PC-9 (cell line): Measurements from ENCODE around the gene ANKRD13B. TPM values are rescaled to one million over a fixed set of nuclear protein-coding genes. Genes with fewer than 3 reads are reported as not detected.
A peak's percentile ranks its signal among the peaks of the same experiment; 100 is the strongest.

Experiments
- BruUV-seq: library from RNA; stranded (reverse); fragments of 400-500 nt; replicated peaks from 2 replicates; lab custom pipeline; 2021; lab: Mats Ljungman, UMichigan
- CTCF ChIA-PET: fragments of 300-600 bp; sonication (Branson Sonifier 250); formaldehyde crosslinking; loops from one replicate; lab custom pipeline; 2022; ENCODE audit warnings: antibody characterized with exemption; lab: Charles Lee
- POLR2A ChIA-PET: fragments of 300-600 bp; sonication (Branson Sonifier 250); formaldehyde crosslinking; loops from one replicate; lab custom pipeline; 2022; ENCODE audit warnings: antibody characterized with exemption; ENCODE audit not compliant: unreplicated experiment; lab: Charles Lee
- DNase-seq, 2 experiments: peaks; one replicate each; pipeline versions ENCODE4 v3.0.0 to v3.0.0-alpha.2; 2015 to 2022; ENCODE audit warnings: mixed read lengths in 1 of 2
- H2AFZ ChIP-seq: fragments of 200-600 bp; sonication (generic); 2 replicates; pipeline ENCODE4 v1.8.1; 2017; ENCODE audit warnings: antibody characterized with exemption
- H3F3A ChIP-seq: fragments of 200-600 bp; sonication (generic); 2 replicates; pipeline ENCODE4 v1.8.1; 2017; ENCODE audit warnings: antibody characterized with exemption, mild to moderate bottlenecking, low read depth; ENCODE audit not compliant: insufficient read depth
- H3K27ac ChIP-seq: fragments of 200-600 bp; sonication (generic); 2 replicates; pipeline ENCODE4 v1.6.1; 2016; ENCODE audit warnings: mixed run types
- H3K27me3 ChIP-seq: fragments of 200-600 bp; sonication (generic); 2 replicates; pipeline ENCODE4 v1.6.1; 2016; ENCODE audit warnings: low read depth, mixed run types; ENCODE audit not compliant: insufficient read depth
- H3K36me3 ChIP-seq: fragments of 200-600 bp; sonication (generic); 2 replicates; pipeline ENCODE4 v1.6.1; 2016; ENCODE audit warnings: low read depth, mixed run types
- H3K4me1 ChIP-seq: fragments of 200-600 bp; sonication (generic); replicated peaks from 2 replicates; pipeline ENCODE4 v1.6.1; 2016; ENCODE audit warnings: mixed run types; ENCODE audit not compliant: insufficient read depth
- H3K4me2 ChIP-seq: fragments of 200-600 bp; sonication (generic); 2 replicates; pipeline ENCODE4 v1.6.1; 2017; ENCODE audit warnings: mixed run types
- H3K4me3 ChIP-seq: fragments of 200-600 bp; sonication (generic); 2 replicates; pipeline ENCODE4 v1.6.1; 2016; ENCODE audit warnings: mixed run types
- H3K79me2 ChIP-seq: fragments of 200-600 bp; sonication (generic); 2 replicates; pipeline ENCODE4 v1.6.1; 2017; ENCODE audit warnings: low read depth, mixed run types
- H3K9me2 ChIP-seq: fragments of 200-600 bp; sonication (generic); 2 replicates; pipeline ENCODE4 v1.8.1; 2017; ENCODE audit warnings: mild to moderate bottlenecking; ENCODE audit not compliant: insufficient read depth
- H3K9me3 ChIP-seq: fragments of 200-600 bp; sonication (generic); 2 replicates; pipeline ENCODE4 v1.8.1; 2016; ENCODE audit warnings: low read depth; ENCODE audit not compliant: insufficient read depth
- H4K20me1 ChIP-seq: fragments of 200-600 bp; sonication (generic); 2 replicates; pipeline ENCODE4 v1.8.1; 2017; ENCODE audit not compliant: insufficient read depth
- CTCF ChIP-seq: fragments of 200-600 bp; sonication (generic); conservative IDR thresholded peaks from 2 replicates; pipeline ENCODE4 v1.6.1; 2017; ENCODE audit warnings: mixed run types, antibody characterized with exemption, mild to moderate bottlenecking, moderate library complexity
- EZH2 ChIP-seq: fragments of 200-600 bp; sonication (generic); IDR thresholded peaks from 2 replicates; pipeline ENCODE4 v1.8.0; 2017; ENCODE audit warnings: antibody characterized with exemption, low read depth
- intact Hi-C: fragments of 100-400 bp; cut with micrococcal nuclease; formaldehyde crosslinking; loops from one replicate; pipeline ENCODE4 v1.10.0; 2022; ENCODE audit not compliant: unreplicated experiment
- total RNA-seq: library from RNA; stranded (reverse); gene quantifications from 2 replicates; pipeline ENCODE4 v1.2.3, GENCODE V29; 2021

Gene ANKRD13B
- total RNA-seq, 1 experiment from 2014 or later: 28.4 TPM

GRCh38 chr17:29568331-29569244, 24.3 kb upstream of the ANKRD13B start, which contains the start of gene TP53I13:
TSS of gene TP53I13 (plus strand) at chr17:29568701. CDS start at chr17:29568759, 58 bp downstream.
- Histone ChIP-seq H2AFZ (peak within 1 kb of the TSS; percentile 93), H3K9me3 (no peaks in the 10 kb centered on the region), H3K4me2 (peak within 1 kb of the TSS; percentile 83), H3K4me1 (peaks cover 28% of the 10 kb centered on the region), H3K27ac (peak within 1 kb of the TSS; percentile 53), H3K79me2 (peaks cover 16% of the 10 kb centered on the region), H3F3A (peaks cover 39% of the 10 kb centered on the region; the same call in 1 of the 2 replicates), H3K36me3 (no peaks in the 10 kb centered on the region), H3K9me2 (no peaks in the 10 kb centered on the region), H3K4me3 (peak within 1 kb of the TSS; percentile 76), H4K20me1 (no peaks in the 10 kb centered on the region), H3K27me3 (no peaks in the 10 kb centered on the region)
- intact Hi-C loops: loop anchor here (1.0 to 5.0 kb wide), 3 partner anchors 21 to 616 kb away; partner anchors contain the start of genes GIT1 and PHF12
- TF ChIP-seq CTCF (no peak), EZH2 (no peak)
- ChIA-PET POLR2A (interaction anchor here (0.5 to 1.0 kb wide), 4 partner anchors 26 to 1880 kb away, joined by 3 to 7 read pairs (median 4); no protein-coding TSS in a partner anchor), CTCF (interaction anchor here (1.0 kb wide), 1 partner anchor 24 kb away, joined by 3 read pairs; no protein-coding TSS in a partner anchor)
- BruUV-seq: no TSS peak
- DNase-seq: peak; percentile 64 to 89

GRCh38 chr17:29569245-29569950, 23.5 kb upstream of the ANKRD13B start:
- H3K9me3 ChIP-seq: no peaks in the 10 kb centered on the region

More at GRCh38 chr17:29569245-29569950, 23.5 kb upstream of the ANKRD13B start:
- H3F3A ChIP-seq: peaks cover 34% of the 10 kb centered on the region; the same call in 1 of the 2 replicates
- no peaks in the 10 kb centered on the region for H3K9me2 ChIP-seq
- intact Hi-C loops: loop anchor here (5.0 kb wide), 2 partner anchors 523 to 617 kb away; partner anchors contain the start of gene PHF12
- H4K20me1 ChIP-seq: no peaks in the 10 kb centered on the region
- peaks cover 10% of the 10 kb centered on the region for H3K79me2 ChIP-seq
- H2AFZ ChIP-seq: peak overlapping the region; percentile 93; the same call in 1 of the 2 replicates
- H3K4me3 ChIP-seq: peak overlapping the region; percentile 76
- CTCF ChIA-PET: interaction anchor here (1.0 kb wide), 1 partner anchor 23 kb away, joined by 3 read pairs; no protein-coding TSS in a partner anchor
- TF ChIP-seq EZH2 (no peak), CTCF (no peak)
- peaks cover 22% of the 10 kb centered on the region for H3K4me1 ChIP-seq
- no peak overlapping the region for H3K27ac ChIP-seq
- H3K36me3 ChIP-seq: no peaks in the 10 kb centered on the region
- peak in 1 of 2 experiments; percentile 24 for DNase-seq
- H3K27me3 ChIP-seq: no peaks in the 10 kb centered on the region
- peak overlapping the region; percentile 83 for H3K4me2 ChIP-seq
- POLR2A ChIA-PET: interaction anchor here (0.5 to 0.6 kb wide), 2 partner anchors 25 to 111 kb away, joined by 3 to 5 read pairs; no protein-coding TSS in a partner anchor
- BruUV-seq: TSS peak; percentile 23
